ENCODE data around the gene EML1. TPM values are rescaled to one million over a fixed set of nuclear protein-coding genes. Genes with fewer than 3 reads are reported as not detected.

Gene EML1
- total RNA-seq, 1 donor from 2014 or later = 36.4 TPM

- Mint-ChIP-seq H3K4me3 (ENCODE audit: unreplicated experiment) (no peak overlapping the region), H3K27me3 (ENCODE audit: low read depth) (no peaks in the 10 kb centered on the region), H3K4me1 (ENCODE audit: low read depth) (no peaks in the 10 kb centered on the region), H3K9me3 (ENCODE audit: low read depth) (peaks cover 16% of the 10 kb centered on the region), H3K36me3 (ENCODE audit: low read depth) (peaks cover 5% of the 10 kb centered on the region), H3K27ac (ENCODE audit: unreplicated experiment) (no peak overlapping the region)
- no peak for DNase-seq (ENCODE audit: low spot score)
- TF ChIP-seq, protein P1, sequence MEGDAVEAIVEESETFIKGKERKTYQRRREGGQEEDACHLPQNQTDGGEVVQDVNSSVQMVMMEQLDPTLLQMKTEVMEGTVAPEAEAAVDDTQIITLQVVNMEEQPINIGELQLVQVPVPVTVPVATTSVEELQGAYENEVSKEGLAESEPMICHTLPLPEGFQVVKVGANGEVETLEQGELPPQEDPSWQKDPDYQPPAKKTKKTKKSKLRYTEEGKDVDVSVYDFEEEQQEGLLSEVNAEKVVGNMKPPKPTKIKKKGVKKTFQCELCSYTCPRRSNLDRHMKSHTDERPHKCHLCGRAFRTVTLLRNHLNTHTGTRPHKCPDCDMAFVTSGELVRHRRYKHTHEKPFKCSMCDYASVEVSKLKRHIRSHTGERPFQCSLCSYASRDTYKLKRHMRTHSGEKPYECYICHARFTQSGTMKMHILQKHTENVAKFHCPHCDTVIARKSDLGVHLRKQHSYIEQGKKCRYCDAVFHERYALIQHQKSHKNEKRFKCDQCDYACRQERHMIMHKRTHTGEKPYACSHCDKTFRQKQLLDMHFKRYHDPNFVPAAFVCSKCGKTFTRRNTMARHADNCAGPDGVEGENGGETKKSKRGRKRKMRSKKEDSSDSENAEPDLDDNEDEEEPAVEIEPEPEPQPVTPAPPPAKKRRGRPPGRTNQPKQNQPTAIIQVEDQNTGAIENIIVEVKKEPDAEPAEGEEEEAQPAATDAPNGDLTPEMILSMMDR (IDR thresholded peaks at IDR 0.05) = no peak
Measured at GRCh38 chr14:99780690-99781089, 12.5 kb upstream of the EML1 start.

GRCh38 chr14:99781091-99781490 lies 12.1 kb upstream of the EML1 start:
- TF ChIP-seq, protein P1 (IDR thresholded peaks at IDR 0.05) = no peak
- Mint-ChIP-seq H3K4me3 (ENCODE audit: unreplicated experiment) (no peak overlapping the region), H3K27me3 (ENCODE audit: low read depth) (no peaks in the 10 kb centered on the region), H3K27ac (ENCODE audit: unreplicated experiment) (no peak overlapping the region), H3K9me3 (ENCODE audit: low read depth) (peaks cover 16% of the 10 kb centered on the region), H3K4me1 (ENCODE audit: low read depth) (no peaks in the 10 kb centered on the region), H3K36me3 (ENCODE audit: low read depth) (peaks cover 5% of the 10 kb centered on the region)
- DNase-seq (ENCODE audit: low spot score) = no peak

- peaks cover 16% of the 10 kb centered on the region for H3K9me3 Mint-ChIP-seq (ENCODE audit: low read depth)
- TF ChIP-seq, protein P1 (IDR thresholded peaks at IDR 0.05) = no peak
- DNase-seq (ENCODE audit: low spot score) = no peak
- no peak overlapping the region for H3K4me3 Mint-ChIP-seq (ENCODE audit: unreplicated experiment)
- peaks cover 5% of the 10 kb centered on the region for H3K36me3 Mint-ChIP-seq (ENCODE audit: low read depth)
- no peaks in the 10 kb centered on the region for H3K4me1 Mint-ChIP-seq (ENCODE audit: low read depth)
- no peaks in the 10 kb centered on the region for H3K27me3 Mint-ChIP-seq (ENCODE audit: low read depth)
- H3K27ac Mint-ChIP-seq (ENCODE audit: unreplicated experiment) = no peak overlapping the region
Measured at GRCh38 chr14:99781853-99782610, 11.2 kb upstream of the EML1 start.

GRCh38 chr14:99784508-99784907 lies 8.7 kb upstream of the EML1 start:
- DNase-seq (ENCODE audit: low spot score) = no peak
- no peaks in the 10 kb centered on the region for H3K36me3 Mint-ChIP-seq (ENCODE audit: low read depth)
- H3K9me3 Mint-ChIP-seq (ENCODE audit: low read depth) = peaks cover 1% of the 10 kb centered on the region
- no peaks in the 10 kb centered on the region for H3K27me3 Mint-ChIP-seq (ENCODE audit: low read depth)
- TF ChIP-seq, protein P1 (IDR thresholded peaks at IDR 0.05) = no peak
- no peaks in the 10 kb centered on the region for H3K4me1 Mint-ChIP-seq (ENCODE audit: low read depth)
- H3K4me3 Mint-ChIP-seq (ENCODE audit: unreplicated experiment) = no peak overlapping the region
- H3K27ac Mint-ChIP-seq (ENCODE audit: unreplicated experiment) = no peak overlapping the region

GRCh38 chr14:99785426-99785825 lies 7.8 kb upstream of the EML1 start:
- Mint-ChIP-seq H3K4me1 (ENCODE audit: low read depth) (peaks cover 4% of the 10 kb centered on the region), H3K36me3 (ENCODE audit: low read depth) (no peaks in the 10 kb centered on the region), H3K9me3 (ENCODE audit: low read depth) (no peaks in the 10 kb centered on the region), H3K4me3 (ENCODE audit: unreplicated experiment) (no peak overlapping the region), H3K27ac (ENCODE audit: unreplicated experiment) (no peak overlapping the region), H3K27me3 (ENCODE audit: low read depth) (no peaks in the 10 kb centered on the region)
- TF ChIP-seq, protein P1 (IDR thresholded peaks at IDR 0.05) = no peak
- DNase-seq (ENCODE audit: low spot score) = no peak
